IPS DF 4.7 (cell line): Measurements from ENCODE around the gene CPED1.
"Not testable (repeated sequence)": the region's sequence is repeated elsewhere in the genome, so short reads cannot be mapped to it uniquely, and the experiment has no call there.

Experiments
- DNase-seq: peaks from one replicate; pipeline ENCODE4 v3.0.0-alpha.2; 2013; ENCODE audit warnings: low spot score; ENCODE audit errors: extremely low read depth

CPED1 gene

DNA sequence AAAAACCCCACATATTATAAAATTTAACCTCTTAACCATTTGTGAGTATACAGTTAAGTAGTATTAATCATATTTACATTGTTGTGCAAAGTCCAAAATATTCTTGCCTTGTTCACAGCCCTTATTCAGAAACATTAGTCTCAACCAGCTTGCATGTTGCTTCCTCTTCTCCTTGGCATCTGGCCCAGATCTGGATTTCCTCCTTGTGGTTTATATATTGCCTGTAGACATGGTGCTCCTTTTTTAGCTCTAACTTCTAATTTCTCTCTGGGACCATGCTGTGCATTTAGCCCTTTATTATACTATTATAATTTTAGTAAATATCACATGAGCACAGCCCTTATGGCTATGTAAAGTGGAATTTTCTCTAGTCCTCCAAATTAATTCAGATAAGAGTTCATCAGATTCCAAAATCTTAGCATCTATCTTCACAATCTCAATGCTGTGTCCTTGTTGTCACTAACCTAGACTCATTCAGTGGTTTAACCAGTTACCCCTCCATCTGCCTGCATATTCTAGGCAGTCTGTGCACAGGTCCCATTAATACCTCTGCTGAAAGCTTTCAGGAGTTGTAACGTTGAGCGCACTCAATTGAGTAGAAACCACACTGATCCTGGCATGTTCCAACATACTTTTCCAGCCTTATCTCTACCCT, 7.9 kb downstream of the CPED1 start:
- no peak for DNase-seq

DNA sequence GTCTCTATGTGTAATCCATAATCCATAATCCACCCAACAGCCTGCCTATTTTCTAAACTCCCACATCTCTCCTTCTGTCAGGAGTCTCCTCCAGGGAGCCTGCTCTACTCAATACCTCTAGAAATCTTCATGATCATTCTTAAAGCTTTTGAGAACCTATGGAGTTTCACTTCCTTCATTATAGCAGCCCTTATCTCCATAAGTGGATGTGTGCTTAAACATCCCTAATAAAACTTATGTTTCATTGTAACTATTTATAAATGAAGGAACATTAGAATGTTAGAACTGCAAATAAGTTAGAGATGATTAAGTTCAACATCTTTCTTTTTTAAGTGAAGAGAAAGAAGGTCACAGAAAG, 8.5 kb downstream of the CPED1 start:
- no peak for DNase-seq

DNA sequence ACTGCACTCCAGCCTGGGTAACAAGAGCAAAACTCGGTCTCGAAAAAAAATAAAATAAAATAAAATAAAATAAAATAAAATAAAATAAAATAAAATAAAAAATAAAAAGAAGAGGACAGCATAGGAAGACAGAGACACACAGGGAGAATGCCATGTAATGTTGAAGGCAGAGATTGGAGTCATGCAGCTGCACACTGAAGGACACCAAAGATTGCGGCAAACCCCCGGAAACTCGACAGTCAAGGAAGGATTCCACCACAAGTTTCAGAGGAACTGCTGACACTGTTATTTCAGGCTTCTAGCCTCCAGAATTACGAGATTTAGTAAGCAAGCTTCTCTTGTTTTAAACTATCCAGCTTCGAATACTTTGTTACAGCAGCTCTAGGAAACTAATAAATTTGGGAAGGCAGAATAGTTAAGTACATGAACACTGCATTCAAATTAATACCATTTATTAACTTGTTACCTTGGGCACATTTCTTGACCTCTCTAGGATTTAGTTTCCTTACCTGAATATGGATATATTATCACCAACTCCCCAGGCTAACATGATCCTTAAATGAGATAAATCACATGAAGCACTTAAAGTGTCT, 9.5 kb downstream of the CPED1 start:
- no peak for DNase-seq

DNA sequence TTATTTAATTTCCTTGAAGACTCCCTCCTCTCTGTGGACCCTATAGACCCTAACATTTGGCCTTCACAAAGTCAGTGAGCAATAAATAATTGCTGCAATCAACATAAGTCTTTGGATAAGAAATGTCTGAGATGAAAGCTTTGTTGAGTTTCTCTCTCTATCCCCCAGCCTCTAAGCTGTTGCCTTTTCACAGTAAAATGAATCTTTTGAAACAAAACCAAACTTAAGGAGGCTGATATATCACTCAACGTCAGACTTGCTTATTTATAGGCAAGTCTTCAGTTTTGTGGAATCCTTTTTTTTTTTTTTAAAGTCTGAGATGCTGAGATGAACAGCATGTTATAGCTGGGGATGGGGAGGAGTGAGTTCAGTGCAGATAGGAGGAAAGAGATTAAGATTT, 10.0 kb downstream of the CPED1 start:
- no peak for DNase-seq

DNA sequence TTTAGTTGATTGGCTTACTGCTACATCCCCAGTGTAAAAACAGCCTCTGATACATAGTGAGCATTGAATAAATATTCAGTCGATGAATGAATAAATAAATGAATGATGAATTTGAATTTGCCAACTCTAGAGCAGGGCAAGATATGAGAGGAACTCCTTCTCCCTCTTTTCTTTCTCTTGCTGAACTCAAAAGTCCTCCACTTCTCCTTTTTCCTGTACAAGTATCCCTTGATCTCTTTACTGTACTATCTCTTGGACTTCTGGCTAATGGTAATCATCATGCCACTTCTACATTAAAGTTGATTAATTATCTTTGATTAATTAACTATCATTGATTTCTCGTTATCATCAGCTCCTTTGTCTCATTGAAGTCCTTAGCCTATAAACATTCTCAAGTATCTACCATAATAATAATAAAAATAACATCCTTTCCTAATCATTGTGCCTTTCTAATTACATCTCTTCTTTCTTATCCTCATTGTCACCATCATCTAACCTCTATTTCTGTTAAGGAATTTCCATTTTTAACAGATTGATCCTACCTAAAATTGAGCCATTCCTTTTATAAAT, 10.6 kb downstream of the CPED1 start:
- DNase-seq, result no peak

DNA sequence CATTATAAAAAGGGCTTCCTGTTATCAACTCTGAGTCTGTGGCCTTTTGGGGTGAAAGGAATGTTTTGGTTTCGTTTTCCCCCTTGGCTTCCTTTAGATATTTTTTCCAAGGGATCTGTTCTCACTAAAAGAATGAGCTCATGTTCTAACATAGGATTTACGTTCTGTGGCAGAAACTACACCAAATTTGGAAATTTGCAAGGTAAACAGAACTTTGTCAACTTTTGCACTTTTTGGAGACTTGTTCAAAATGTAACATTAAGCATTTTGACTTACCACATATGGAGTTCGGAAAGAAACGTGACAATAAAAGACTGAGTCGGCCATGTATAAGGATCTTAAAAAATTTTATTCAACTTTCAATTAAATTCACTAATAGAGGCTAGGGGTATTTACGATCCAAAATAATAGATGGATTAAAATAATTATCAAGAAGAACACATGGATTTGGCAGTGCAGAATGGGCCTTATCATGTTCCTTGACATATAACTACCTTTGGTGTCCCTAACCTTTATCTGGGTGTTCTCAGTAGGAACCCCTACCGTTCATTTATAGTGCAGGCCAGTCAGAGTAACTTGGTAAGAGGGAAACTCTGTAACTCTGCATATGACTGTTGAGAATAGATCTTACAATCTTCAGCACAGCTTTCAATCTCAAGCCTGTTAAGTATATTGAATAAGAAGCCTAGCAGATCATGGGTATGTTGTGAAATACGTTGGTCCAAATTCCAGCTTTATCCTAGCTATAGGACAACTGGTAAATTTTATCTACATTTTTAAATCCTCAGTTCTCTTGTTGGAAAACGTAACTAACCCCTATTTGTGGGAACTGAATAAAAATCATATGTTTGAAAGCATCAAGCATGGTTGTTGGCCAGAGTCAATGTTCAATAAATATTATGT, 11.8 kb downstream of the CPED1 start:
- DNase-seq, result no peak

DNA sequence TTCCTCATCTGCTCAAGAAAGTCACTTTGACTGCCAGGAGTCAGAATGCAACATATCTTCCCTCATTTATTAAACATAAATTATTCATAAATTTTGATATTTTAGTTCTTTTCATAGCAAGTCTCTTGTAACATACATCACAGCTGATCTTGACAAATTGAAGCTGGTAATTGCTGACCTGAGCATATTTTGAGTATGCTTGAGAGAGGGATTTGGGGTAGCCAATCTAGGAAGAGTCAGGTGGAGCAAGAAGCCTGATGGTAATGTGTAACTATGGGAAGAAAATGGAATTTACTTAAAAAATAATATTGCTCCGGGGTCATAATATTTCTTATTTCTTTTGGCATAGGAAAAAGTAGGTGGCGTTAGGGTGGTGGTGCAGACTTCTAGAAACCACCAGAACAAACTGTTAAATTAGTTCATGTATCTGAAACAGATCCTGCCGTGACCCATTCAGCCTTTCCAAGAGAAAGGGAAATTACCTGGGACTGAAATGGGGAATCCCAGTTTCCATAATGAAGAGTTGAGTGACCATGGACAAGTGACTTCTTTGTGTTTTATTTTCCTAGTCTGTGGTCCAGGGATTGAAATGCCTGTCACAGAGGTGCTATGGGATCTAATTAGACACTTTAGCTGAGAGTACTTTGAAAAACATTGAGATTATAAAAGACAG, 12.9 kb downstream of the CPED1 start:
- DNase-seq, result no peak

DNA sequence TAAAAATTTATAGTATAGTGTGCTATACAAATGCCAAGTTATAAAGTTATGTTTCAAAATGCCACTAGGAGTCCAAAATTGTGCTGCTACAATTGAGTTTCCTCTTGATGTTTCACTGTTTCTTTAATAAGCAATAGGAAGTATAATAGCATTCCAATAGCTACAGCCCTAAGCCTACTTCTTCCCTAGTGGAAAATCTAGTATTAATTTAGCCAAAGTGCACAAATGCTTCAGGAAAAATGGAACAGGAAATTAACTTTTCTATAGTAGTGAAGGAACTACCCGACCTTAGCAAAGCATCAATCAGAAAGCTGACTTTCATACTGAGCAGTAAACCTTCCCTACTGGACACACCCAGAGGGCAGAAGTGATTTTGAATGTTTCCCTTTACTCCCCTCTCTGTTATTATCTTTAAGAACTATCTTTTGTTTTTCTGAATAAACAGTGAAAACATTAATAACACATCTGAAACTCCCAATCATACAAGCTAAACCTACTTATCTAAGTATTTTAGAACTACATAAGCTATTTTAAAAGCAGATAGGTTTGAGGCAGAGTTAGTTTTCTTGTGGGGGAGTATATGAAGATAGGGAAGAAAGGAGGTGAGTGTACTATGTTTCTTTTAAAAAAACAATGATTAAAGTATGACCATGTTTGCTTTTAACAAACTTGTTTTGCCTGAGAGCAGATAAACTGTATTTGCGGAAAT, 13.7 kb downstream of the CPED1 start:
- no peak for DNase-seq

DNA sequence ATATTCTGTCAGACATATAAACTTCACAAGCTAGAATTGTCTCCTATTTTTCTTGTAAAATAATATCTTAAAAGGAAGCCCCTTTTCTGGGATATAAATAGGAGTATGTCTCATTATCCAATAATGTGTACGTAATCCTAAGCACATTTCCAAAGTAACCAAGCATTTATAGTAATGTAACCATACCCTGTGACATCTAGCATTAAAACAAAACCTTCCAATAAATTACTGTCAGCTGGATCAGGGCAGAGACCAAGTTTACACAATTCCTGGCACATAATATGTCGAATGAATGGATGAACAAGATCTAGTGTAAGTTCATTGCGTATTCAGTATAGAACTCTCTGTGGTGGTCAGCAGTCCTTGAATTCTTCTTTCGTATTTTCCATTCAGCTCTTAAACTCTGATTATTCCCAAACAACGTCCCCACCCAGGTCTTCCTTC, 14.3 kb downstream of the CPED1 start:
- DNase-seq, result no peak

DNA sequence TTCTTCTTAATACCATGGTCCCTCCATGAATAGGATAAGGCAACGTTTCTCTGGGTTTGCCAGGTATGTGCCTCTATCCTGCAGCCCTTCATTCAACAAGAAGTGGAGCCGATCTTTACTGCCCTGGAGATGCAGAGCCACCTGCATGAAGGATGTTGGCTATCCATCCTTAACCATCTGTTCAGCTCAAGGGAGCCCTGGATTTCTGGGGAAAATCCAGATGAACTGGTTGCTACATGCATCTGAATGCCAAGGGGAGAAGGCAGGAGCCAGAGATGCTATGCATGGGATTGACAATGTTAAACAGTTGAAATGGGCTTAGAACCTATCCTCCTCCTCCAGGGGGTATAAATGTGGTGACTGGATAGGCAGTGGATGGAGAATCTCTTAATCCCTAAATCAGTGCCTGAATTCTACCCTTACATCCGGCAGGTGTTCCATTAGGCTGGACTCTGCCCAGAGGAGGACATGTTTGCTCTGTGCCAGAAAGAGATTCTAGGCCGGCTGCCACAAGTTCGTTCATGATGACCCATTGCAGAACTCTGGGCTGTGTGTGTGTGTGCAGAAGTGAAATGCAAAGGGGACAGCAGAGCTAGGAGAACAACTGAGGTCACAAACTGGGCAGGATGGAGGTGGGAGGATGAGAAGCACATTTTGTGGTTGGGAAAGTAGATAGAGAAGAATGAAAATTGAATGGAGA, 15.6 kb downstream of the CPED1 start:
- DNase-seq, result no peak

DNA sequence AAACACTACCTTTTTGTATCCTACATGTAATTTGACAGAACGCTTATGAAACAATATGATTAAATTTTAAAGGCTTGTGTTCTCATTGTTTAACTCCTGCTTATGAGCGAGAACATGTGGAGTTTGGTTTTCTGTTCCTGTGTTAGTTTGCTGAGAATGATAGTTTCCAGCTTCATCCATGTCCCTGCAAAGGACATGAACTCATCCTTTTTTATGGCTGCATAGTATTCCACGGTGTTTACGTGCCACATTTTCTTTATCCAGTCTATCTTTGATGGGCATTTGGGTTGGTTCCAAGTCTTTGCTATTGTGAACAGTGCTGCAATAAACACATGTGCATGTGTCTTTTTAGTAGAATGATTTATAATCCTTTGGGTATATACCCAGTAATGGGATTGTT, 16.5 kb downstream of the CPED1 start:
- DNase-seq, result not testable (repeated sequence)

DNA sequence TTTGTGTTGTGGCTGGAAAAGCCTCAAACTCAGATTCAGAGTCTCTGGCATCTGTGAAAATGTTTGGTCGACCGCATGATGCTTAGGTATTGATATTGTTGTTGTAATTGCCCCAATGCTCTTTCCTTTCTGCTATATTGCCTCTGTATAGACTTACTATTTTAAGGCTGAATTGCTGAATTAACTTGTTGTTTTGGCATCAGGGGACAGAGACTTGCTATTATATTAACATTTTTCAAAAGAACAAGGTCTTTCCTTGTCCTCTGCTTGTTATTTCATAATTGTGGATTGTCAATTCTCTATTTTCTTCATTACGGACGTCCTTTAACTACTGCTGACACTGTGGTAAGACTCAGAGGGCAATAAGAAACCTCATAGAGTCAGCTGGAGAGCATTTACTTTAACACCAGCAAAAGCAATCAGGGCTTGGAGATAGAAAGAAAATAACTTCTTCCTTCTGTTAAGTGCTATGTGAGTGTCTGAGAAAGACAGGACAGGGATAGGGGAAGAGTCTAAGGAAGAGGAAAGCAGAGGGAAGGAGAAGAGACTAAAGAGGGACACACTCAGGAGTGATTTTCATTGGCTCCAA, 17.6 kb downstream of the CPED1 start:
- DNase-seq, result no peak

DNA sequence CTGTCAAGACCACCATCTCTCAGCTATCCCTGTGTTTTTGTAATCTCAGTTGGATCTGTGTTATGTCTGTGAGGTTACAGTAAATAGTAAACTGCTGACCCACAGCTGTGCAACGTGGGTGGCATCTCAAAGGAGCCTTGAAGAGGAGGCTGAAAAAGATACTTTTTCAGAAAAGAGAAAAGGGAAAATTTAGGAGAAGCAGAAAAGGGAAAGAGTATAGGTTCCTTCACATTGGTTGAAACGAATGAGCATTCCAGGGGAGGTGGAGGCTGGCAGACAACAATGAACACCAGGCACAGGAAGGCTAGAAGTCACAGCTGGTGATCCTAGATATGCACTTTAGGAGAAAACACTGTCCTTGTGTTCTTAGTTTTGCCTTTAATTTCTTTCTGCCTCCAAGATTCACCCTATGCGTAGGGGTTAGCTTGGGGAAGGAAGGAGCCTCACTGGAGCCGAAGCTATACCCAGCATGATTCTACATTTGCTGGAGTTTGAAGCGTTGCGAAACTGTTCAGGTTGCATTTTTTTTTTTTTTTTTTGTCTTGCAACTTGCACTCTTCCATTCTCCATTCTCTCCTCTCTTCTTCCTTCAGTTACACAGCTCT, 18.3 kb downstream of the CPED1 start:
- DNase-seq, result no peak

DNA sequence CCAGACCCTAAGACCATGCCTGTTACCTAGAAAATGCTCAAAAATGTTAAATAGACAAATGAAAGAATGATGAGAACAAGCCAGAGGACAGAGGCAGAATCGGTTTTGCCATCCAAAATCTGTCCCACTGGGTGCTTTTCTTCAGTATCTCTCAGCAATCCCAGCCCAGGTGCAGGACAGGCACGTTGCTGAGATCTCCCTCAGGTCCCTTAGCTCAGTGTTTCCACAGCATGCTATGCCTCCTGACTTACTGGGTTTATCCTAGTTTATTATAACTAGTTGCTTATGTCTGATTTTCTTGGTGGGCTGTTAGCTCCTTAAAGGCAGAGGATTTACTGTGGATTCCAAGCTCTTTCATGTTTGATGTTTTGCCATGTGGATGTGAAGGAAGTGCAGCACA, 20.3 kb downstream of the CPED1 start:
- DNase-seq, result no peak

DNA sequence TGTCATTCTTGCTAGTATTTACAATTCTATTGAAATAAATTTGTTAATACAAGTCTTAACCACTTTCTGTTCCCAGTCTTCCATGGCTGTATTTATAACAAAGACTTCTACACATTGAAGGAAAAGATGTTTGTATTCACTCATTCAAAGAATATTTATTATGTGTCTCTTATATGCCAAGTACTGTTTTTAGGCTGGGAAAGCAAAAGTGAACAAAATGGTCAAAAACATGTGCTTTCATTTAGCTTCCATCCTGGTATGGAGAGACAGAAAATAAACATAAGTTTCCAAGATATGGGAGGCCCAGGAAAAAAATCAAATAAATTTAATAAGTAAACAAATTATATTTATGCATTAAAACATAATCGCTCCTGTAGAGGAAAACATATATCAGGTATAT, 22.9 kb downstream of the CPED1 start:
- no peak for DNase-seq

DNA sequence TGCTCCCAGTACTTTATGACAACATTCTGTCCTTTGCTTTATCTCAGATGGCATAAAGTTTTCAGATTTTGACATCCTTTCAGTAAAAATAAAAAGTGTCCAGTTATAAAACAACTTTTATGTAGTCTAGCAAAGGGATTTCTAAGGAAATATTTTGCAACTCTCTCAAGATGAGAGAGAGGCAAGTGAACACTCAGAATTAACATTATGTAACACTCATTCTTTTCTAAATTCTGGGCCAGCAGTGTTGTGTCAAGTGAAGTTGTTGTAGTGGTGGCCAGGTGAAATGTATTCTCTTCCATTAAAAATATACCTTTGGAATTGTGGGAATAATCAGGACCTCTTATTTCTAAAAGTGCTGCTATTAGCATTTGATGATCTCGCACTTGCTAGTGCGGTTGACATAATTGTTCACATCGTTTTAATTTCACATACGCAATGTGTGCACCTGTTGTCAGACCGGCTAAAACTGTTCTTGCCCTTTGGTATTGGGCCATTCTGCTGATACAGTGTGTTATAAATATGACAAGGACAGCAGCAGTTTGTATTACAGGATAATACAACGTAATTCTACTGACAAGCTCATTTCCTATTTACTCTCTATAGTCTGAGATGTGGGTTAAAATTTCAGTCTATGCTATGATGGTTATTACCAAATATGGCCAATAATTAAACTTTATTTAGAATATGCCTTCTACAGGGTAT, 23.8 kb downstream of the CPED1 start:
- DNase-seq, result no peak

DNA sequence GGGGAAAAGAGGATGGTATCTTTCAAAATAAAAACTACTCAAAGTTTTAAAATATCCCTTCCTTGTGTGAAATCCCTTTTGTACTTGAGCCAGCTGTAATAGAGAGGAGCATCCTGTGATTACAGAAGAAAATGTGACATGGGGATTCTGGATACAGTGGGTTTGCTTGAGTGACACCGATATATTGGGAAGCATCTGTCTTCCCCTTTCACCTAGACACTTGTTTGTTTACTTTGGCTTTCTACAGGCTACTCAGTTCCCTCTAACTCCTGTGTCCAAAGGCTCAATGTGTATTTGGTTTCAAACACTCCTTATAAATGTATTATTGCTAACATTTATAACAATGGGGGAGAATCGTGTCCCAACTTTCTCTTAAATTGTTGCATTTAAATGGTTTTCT, 24.4 kb downstream of the CPED1 start:
- DNase-seq, result no peak

DNA sequence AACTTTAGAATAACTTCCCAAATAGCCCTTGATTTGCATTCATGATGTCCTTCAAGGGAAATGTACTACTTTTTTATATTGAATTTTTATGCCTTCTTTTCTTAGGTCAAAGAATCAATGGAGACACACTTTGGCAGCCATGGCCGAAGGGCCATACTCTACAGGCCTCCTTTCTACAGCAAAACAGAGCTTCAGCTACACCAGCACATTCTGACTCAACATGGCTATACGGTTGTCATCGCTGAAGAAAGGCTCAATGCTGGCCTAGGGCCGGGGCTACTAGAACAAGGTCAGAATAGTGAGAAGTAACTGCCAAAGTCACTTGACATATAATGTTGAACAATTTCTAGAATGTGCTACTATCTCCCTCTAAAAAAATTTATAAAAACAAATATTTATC, 27.0 kb downstream of the CPED1 start:
- DNase-seq, result no peak

DNA sequence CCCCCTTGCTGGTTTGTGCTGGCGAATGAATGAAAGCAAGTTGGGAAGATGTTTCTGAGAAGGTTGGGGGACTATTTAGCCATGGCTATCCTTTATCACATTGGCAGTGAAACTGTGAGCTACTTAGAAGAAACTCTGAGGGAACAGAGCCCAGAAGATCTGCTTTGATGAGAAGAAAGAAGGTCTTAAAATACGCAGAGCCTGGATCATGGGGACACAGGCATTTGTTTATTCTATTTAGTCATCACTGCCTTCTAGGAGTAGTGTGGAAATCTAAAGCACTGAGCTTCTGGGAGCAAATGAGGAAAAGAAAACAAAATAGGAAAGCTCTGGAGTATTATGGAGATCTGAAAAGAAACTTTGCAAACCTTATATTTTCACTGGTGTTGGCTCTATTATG, 28.5 kb downstream of the CPED1 start:
- DNase-seq, result no peak
